Measurements from ENCODE around the gene AGFG2. TPM values are rescaled to one million over a fixed set of nuclear protein-coding genes. Genes with fewer than 3 reads are reported as not detected.

AGFG2 gene, protein sequence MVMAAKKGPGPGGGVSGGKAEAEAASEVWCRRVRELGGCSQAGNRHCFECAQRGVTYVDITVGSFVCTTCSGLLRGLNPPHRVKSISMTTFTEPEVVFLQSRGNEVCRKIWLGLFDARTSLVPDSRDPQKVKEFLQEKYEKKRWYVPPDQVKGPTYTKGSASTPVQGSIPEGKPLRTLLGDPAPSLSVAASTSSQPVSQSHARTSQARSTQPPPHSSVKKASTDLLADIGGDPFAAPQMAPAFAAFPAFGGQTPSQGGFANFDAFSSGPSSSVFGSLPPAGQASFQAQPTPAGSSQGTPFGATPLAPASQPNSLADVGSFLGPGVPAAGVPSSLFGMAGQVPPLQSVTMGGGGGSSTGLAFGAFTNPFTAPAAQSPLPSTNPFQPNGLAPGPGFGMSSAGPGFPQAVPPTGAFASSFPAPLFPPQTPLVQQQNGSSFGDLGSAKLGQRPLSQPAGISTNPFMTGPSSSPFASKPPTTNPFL
- 48.5 and 51.9 TPM in 2 replicates for total RNA-seq (2013; cell fraction: nucleolus; rRNA removed)
- total RNA-seq (2014; rRNA removed) = 47.8 and 60.3 TPM in 2 replicates
- 14.9 and 18.0 TPM in 2 replicates for total RNA-seq (2014; rRNA removed; fragmentation: Illumina TruSeq; extraction: Trizol)
- 71.5 and 75.1 TPM in 2 replicates for total RNA-seq (2021)
- polyA plus RNA-seq (2011; ENCODE audit: low read depth) = 7.2 TPM
- 10.2 and 24.2 TPM in 2 replicates for polyA plus RNA-seq (2011; rRNA removed)
- 25.0 and 44.5 TPM in 2 replicates for polyA plus RNA-seq (2011; cell fraction: cytosol; rRNA removed)
- 54.0 and 54.7 TPM in 2 replicates for polyA plus RNA-seq (2011; cell fraction: nucleus; rRNA removed)
- polyA plus RNA-seq (2012) = 25.3 and 36.4 TPM in 2 replicates
- 6.6 and 15.6 TPM in 2 replicates for polyA plus RNA-seq (2014; fragmentation: Illumina TruSeq; extraction: Trizol)
- 1 to 10 TPM in 1 of 2 experiments, under 1 TPM in 1; 0.90 to 1.1 TPM for polyA plus RNA-seq (2014; fragmentation: Nextera tagmentation; extraction: Ambion mirVana)
- 47.0 and 50.2 TPM in 2 replicates for polyA plus RNA-seq (2014; rRNA removed)
- 10 to 100 TPM; 26.7 to 27.0 TPM for polyA plus RNA-seq (2016; fragmentation: Nextera tagmentation; extraction: Ambion mirVana)
- 16.2 and 34.8 TPM in 2 replicates for polyA minus RNA-seq (2011; rRNA and poly(A)+ RNA removed)
- 16.7 and 18.5 TPM in 2 replicates for polyA minus RNA-seq (2011; cell fraction: cytosol; rRNA and poly(A)+ RNA removed)
- 25.1 and 38.4 TPM in 2 replicates for polyA minus RNA-seq (2011; cell fraction: nucleus; rRNA and poly(A)+ RNA removed)
- percentile 66 among the genes with signal in this experiment for Bru-seq, nascent RNA
- BruChase-seq, experiment 1, labeled RNA remaining after a 6-hour chase = percentile 66 among the genes with signal in this experiment
- BruChase-seq, experiment 2, labeled RNA remaining after a 2-hour chase = percentile 67 among the genes with signal in this experiment
- long read RNA-seq, experiment 1, partial matches to known transcripts = 2 of 2 reads
- long read RNA-seq, experiment 1, other reads (novel, unspliced or antisense) = 0 of 2 reads
- long read RNA-seq, experiment 2, partial matches to known transcripts = 0 of 3 reads
- long read RNA-seq, experiment 2, other reads (novel, unspliced or antisense) = 3 of 3 reads

DNA sequence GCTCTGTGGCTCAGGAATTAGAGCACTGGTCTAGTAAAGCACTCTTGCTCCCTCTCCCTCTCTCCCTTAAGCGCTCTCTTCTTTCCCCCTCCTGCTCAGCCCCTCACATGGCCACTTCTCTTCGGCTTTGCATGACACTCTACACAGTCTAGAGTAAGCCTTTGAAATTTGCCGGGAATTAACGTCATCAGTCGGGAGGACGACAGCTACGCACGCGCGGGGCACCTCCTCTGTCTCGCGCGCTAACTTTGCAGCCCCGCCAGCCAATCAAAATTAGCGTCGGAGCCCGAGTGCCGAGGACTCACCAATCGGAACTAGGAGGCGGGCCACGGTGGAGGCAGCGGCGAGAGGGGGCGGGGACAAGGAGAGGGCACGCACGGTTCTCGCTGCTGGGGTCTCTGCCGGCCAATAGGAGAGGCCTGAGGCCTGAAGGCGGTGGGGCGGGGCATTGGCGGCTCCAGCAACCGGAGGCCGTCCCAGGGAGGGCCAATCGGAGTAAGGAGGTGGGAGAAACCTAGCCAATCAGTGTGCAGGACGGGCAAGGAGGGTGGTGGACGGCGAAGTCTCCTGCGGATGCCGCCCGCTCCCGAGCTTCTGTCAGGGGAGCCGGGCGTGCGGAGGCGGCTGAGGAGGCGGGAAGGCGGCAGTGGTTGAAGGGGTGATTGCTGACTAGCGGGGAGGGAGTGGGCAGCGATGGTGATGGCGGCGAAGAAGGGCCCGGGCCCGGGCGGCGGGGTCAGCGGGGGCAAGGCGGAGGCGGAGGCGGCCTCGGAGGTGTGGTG is at the start of gene AGFG2:
AGFG2 (plus strand) TSS at position 550 of the 782 bp plus-strand sequence; CDS start at position 694, 144 bp downstream.
- Histone ChIP-seq H3K27ac (ENCODE audit: control insufficient read depth, insufficient read depth) (peak within 1 kb of the TSS; percentile 67), H2AFZ (ENCODE audit: control insufficient read depth, low read depth, low read length) (peak within 1 kb of the TSS; percentile 86), H3K27me3 (replicated peaks in 1 of 2; ENCODE audit: control insufficient read depth in 2 of 2, insufficient read depth in 2 of 2, low read length in 1 of 2) (no peaks in the 10 kb centered on the region), H4K20me1 (ENCODE audit: control insufficient read depth, insufficient read depth) (no peaks in the 10 kb centered on the region), H3K9me3 (replicated peaks; ENCODE audit: control insufficient read depth, insufficient read depth, low read length) (no peaks in the 10 kb centered on the region), H3K79me2 (ENCODE audit: control insufficient read depth, insufficient read depth, low read length) (peaks cover 44% of the 10 kb centered on the region), H3K4me1 (ENCODE audit: control insufficient read depth, insufficient read depth, low read length) (peaks cover 21% of the 10 kb centered on the region), H3K36me3 (ENCODE audit: control insufficient read depth in 2 of 2, insufficient read depth in 2 of 2, low read length in 1 of 2) (no peaks in the 10 kb centered on the region; a peak in 1 of 4 replicates), H3K9ac (ENCODE audit: control insufficient read depth, insufficient read depth, low read length) (peak within 1 kb of the TSS; percentile 76), H3K4me3 (peak within 1 kb of the TSS; percentile 85), H3K4me2 (ENCODE audit: control insufficient read depth, insufficient read depth) (peak within 1 kb of the TSS; percentile 90)
- WGBS (ENCODE audit: insufficient coverage, insufficient replicate concordance, low lambda C conversion rate, missing lambda C conversion rate) = 1% methylated on average over 44 of the region's 60 CpGs
- ChIA-PET CTCF (interaction anchor here (0.5 to 1.9 kb wide), 9 partner anchors 10 to 166 kb away, joined by 3 to 13 read pairs (median 4); partner anchors contain the start of gene POP7), POLR2A (interaction anchor here (0.6 to 5.7 kb wide), 8 partner anchors 10 to 73 kb away, joined by 3 to 32 read pairs (median 4); partner anchors contain the start of genes FBXO24, LRCH4 and MOSPD3), SMC1A (ENCODE audit: uncharacterized antibody, unreplicated experiment) (interaction anchor here (0.8 to 2.9 kb wide), 7 partner anchors 8 to 47 kb away, joined by 3 to 15 read pairs (median 5); partner anchors contain the start of genes FBXO24 and LRCH4), RAD21 (ENCODE audit: unreplicated experiment) (interaction anchor here (0.7 to 2.3 kb wide), 9 partner anchors 11 to 438 kb away, joined by 3 to 7 read pairs (median 5); partner anchors contain the start of genes AP4M1, FBXO24, LRCH4 and MCM7)
- peak; percentile 99 for FAIRE-seq
- DNase-seq (ENCODE audit: low read depth, low spot score) = peak; percentile 98
- in situ Hi-C loops (cut with MboI) = no loop called here
- ATAC-seq = peak; percentile 96
- intact Hi-C loops (cut with micrococcal nuclease; ENCODE audit: unreplicated experiment) = no loop called here
- BruUV-seq (replicated peaks) = no TSS peak
- TF ChIP-seq ZSCAN29 (IDR thresholded peaks at IDR 0.05) = no peak
- TF ChIP-seq ATF7 (IDR thresholded peaks at IDR 0.05; ENCODE audit: low read depth) = peak; percentile 60
- TF ChIP-seq SP1 (IDR thresholded peaks at IDR 0.05; ENCODE audit: low read depth, low read length) = peak; percentile 95
- TF ChIP-seq NFYB (IDR thresholded peaks at IDR 0.05; ENCODE audit: insufficient read depth, low read depth, low read length) = peak; percentile 91
- peak; percentile 93 for TF ChIP-seq CHD2 (IDR thresholded peaks at IDR 0.05; ENCODE audit: borderline replicate concordance, low read depth, low read length)
- TF ChIP-seq, protein P1, sequence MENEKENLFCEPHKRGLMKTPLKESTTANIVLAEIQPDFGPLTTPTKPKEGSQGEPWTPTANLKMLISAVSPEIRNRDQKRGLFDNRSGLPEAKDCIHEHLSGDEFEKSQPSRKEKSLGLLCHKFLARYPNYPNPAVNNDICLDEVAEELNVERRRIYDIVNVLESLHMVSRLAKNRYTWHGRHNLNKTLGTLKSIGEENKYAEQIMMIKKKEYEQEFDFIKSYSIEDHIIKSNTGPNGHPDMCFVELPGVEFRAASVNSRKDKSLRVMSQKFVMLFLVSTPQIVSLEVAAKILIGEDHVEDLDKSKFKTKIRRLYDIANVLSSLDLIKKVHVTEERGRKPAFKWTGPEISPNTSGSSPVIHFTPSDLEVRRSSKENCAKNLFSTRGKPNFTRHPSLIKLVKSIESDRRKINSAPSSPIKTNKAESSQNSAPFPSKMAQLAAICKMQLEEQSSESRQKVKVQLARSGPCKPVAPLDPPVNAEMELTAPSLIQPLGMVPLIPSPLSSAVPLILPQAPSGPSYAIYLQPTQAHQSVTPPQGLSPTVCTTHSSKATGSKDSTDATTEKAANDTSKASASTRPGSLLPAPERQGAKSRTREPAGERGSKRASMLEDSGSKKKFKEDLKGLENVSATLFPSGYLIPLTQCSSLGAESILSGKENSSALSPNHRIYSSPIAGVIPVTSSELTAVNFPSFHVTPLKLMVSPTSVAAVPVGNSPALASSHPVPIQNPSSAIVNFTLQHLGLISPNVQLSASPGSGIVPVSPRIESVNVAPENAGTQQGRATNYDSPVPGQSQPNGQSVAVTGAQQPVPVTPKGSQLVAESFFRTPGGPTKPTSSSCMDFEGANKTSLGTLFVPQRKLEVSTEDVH (IDR thresholded peaks at IDR 0.05; ENCODE audit: low read depth, partially characterized antibody) = peak; percentile 98
- TF ChIP-seq POLR2A (IDR thresholded peaks at IDR 0.05; ENCODE audit: low read depth, low read length) = peak; percentile 90
- TF ChIP-seq RUNX3 (IDR thresholded peaks at IDR 0.05; ENCODE audit: low read length) = no peak
- TF ChIP-seq, protein P2, sequence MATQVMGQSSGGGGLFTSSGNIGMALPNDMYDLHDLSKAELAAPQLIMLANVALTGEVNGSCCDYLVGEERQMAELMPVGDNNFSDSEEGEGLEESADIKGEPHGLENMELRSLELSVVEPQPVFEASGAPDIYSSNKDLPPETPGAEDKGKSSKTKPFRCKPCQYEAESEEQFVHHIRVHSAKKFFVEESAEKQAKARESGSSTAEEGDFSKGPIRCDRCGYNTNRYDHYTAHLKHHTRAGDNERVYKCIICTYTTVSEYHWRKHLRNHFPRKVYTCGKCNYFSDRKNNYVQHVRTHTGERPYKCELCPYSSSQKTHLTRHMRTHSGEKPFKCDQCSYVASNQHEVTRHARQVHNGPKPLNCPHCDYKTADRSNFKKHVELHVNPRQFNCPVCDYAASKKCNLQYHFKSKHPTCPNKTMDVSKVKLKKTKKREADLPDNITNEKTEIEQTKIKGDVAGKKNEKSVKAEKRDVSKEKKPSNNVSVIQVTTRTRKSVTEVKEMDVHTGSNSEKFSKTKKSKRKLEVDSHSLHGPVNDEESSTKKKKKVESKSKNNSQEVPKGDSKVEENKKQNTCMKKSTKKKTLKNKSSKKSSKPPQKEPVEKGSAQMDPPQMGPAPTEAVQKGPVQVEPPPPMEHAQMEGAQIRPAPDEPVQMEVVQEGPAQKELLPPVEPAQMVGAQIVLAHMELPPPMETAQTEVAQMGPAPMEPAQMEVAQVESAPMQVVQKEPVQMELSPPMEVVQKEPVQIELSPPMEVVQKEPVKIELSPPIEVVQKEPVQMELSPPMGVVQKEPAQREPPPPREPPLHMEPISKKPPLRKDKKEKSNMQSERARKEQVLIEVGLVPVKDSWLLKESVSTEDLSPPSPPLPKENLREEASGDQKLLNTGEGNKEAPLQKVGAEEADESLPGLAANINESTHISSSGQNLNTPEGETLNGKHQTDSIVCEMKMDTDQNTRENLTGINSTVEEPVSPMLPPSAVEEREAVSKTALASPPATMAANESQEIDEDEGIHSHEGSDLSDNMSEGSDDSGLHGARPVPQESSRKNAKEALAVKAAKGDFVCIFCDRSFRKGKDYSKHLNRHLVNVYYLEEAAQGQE (IDR thresholded peaks at IDR 0.05; ENCODE audit: low read depth, low read length) = no peak
- TF ChIP-seq POLR2AphosphoS5 (IDR thresholded peaks at IDR 0.05; ENCODE audit: low read length) = peak; percentile 59; the same call in 1 of the 2 replicates

Data from GM12878 (cell line).